ENCODE data around the gene HDAC4. TPM values are rescaled to one million over a fixed set of nuclear protein-coding genes. Genes with fewer than 3 reads are reported as not detected.

Gene HDAC4
- total and polyA plus RNA-seq, 10 of the 15 experiments (the other 5 are each of a cell fraction or from before 2014, with no cell fraction given) = 0.22 to 15.7 (median 4.8) TPM

- intact Hi-C loops (cut with micrococcal nuclease; ENCODE audit: unreplicated experiment) = no loop called here
- BruUV-seq (replicated peaks) = no TSS peak
- Histone ChIP-seq H3K79me2 (ENCODE audit: control insufficient read depth, insufficient read depth, low read length) (no peaks in the 10 kb centered on the region), H3K36me3 (ENCODE audit: control insufficient read depth in 2 of 2, insufficient read depth in 2 of 2, low read length in 1 of 2) (peaks cover 0 to 2% of the 10 kb centered on the region in 2 experiments; a peak in 2 of 4 replicates), H3K4me2 (ENCODE audit: control insufficient read depth, insufficient read depth) (no peak overlapping the region), H3K4me1 (ENCODE audit: control insufficient read depth, insufficient read depth, low read length) (no peaks in the 10 kb centered on the region), H3K9ac (ENCODE audit: control insufficient read depth, insufficient read depth, low read length) (no peak overlapping the region), H3K27me3 (replicated peaks in 1 of 2; ENCODE audit: control insufficient read depth in 2 of 2, insufficient read depth in 2 of 2, low read length in 1 of 2) (no peaks in the 10 kb centered on the region), H4K20me1 (ENCODE audit: control insufficient read depth, insufficient read depth) (no peaks in the 10 kb centered on the region), H3K9me3 (replicated peaks; ENCODE audit: control insufficient read depth, insufficient read depth, low read length) (no peaks in the 10 kb centered on the region), H3K27ac (ENCODE audit: control insufficient read depth, insufficient read depth) (no peak overlapping the region), H2AFZ (ENCODE audit: control insufficient read depth, low read depth, low read length) (no peak overlapping the region), H3K4me3 (no peak overlapping the region)
- TF ChIP-seq NFYB (IDR thresholded peaks at IDR 0.05; ENCODE audit: insufficient read depth, low read depth, low read length) (no peak), BCL3 (IDR thresholded peaks at IDR 0.05; ENCODE audit: borderline replicate concordance, insufficient read depth, low read depth, low read length, poor library complexity, severe bottlenecking) (no peak), SKIL (IDR thresholded peaks at IDR 0.05; ENCODE audit: low read depth, poor library complexity, severe bottlenecking) (no peak), HDAC6 (IDR thresholded peaks at IDR 0.05; ENCODE audit: unreplicated experiment) (no peak), ZZZ3 (IDR thresholded peaks at IDR 0.05; ENCODE audit: control insufficient read depth, insufficient read length, low read depth) (no peak), ZNF622 (IDR thresholded peaks at IDR 0.05) (no peak), MYC (IDR thresholded peaks at IDR 0.05; ENCODE audit: insufficient read depth, insufficient read length, insufficient replicate concordance, low read length, severe bottlenecking) (no peak), ZBED1 (IDR thresholded peaks at IDR 0.05; ENCODE audit: borderline replicate concordance) (no peak), YBX1 (IDR thresholded peaks at IDR 0.05) (no peak), HDGF (IDR thresholded peaks at IDR 0.05) (no peak), EED (IDR thresholded peaks at IDR 0.05; ENCODE audit: low read depth) (no peak)
- TF ChIP-seq, protein P1, sequence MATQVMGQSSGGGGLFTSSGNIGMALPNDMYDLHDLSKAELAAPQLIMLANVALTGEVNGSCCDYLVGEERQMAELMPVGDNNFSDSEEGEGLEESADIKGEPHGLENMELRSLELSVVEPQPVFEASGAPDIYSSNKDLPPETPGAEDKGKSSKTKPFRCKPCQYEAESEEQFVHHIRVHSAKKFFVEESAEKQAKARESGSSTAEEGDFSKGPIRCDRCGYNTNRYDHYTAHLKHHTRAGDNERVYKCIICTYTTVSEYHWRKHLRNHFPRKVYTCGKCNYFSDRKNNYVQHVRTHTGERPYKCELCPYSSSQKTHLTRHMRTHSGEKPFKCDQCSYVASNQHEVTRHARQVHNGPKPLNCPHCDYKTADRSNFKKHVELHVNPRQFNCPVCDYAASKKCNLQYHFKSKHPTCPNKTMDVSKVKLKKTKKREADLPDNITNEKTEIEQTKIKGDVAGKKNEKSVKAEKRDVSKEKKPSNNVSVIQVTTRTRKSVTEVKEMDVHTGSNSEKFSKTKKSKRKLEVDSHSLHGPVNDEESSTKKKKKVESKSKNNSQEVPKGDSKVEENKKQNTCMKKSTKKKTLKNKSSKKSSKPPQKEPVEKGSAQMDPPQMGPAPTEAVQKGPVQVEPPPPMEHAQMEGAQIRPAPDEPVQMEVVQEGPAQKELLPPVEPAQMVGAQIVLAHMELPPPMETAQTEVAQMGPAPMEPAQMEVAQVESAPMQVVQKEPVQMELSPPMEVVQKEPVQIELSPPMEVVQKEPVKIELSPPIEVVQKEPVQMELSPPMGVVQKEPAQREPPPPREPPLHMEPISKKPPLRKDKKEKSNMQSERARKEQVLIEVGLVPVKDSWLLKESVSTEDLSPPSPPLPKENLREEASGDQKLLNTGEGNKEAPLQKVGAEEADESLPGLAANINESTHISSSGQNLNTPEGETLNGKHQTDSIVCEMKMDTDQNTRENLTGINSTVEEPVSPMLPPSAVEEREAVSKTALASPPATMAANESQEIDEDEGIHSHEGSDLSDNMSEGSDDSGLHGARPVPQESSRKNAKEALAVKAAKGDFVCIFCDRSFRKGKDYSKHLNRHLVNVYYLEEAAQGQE (IDR thresholded peaks at IDR 0.05; ENCODE audit: low read depth, low read length) = no peak
- TF ChIP-seq, protein P2, sequence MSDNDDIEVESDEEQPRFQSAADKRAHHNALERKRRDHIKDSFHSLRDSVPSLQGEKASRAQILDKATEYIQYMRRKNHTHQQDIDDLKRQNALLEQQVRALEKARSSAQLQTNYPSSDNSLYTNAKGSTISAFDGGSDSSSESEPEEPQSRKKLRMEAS (IDR thresholded peaks at IDR 0.05; ENCODE audit: low read depth, low read length) = no peak
- 90% methylated on average over 12 of the region's 12 CpGs for WGBS (ENCODE audit: insufficient coverage, insufficient replicate concordance, low lambda C conversion rate, missing lambda C conversion rate)
- DNase-seq (ENCODE audit: low read depth, low spot score) (no peak), ATAC-seq (no peak), FAIRE-seq (no peak)
- ChIA-PET POLR2A (no interaction called here), SMC1A (ENCODE audit: uncharacterized antibody, unreplicated experiment) (no interaction called here), RAD21 (ENCODE audit: unreplicated experiment) (no interaction called here), CTCF (interaction anchor here (1.0 kb wide), 1 partner anchor 10 kb away, joined by 5 read pairs; no protein-coding TSS in a partner anchor)
- in situ Hi-C loops (cut with MboI) = no loop called here
Observed at GRCh38 chr2:239132786-239133185, 268.0 kb downstream of the HDAC4 start.

Data from GM12878 (cell line).